Mammary epithelial cell (primary cell): ENCODE measurements around the gene LUC7L.

Experiments
- CTCF ChIP-seq, 2 donors: IDR thresholded peaks in 1 of 2; conservative IDR thresholded peaks in 1 of 2; 2 replicates each; pipeline ENCODE4 v1.5.1; 2011 to 2012; ENCODE audit warnings: inconsistent platforms in 2 of 2, low read length in 2 of 2, mild to moderate bottlenecking in 2 of 2, control low read depth in 1 of 2, low read depth in 1 of 2; ENCODE audit not compliant: insufficient read depth in 1 of 2; ENCODE audit errors: extremely low read depth in 1 of 2
- EZH2 ChIP-seq: IDR thresholded peaks from 2 replicates; pipeline ENCODE4 v1.6.1; 2012; ENCODE audit warnings: low read length, inconsistent platforms, borderline replicate concordance

DNA sequence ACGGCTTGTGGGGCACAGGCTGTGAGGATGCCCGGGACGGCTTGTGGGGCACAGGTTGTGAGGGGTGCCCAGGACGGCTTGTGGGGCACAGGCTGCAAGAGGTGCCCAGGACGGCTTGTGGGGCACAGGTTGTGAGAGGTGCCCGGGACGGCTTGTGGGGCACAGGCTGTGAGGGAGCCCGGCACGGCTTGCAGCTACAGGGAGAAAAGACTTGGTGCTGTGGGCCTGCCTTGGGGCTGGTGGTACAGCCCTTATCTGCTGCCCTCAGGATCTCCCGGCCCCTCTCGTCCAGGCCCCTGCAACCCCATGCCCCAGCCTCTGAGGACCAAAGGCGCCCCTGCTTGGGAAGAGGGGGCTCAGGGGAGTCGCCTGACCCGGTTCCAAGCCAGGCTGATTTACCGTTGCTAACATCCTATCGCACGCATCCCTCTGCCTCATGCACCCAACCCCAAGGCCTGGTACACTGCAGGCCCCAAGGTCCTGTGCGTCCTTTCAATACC lies 68.5 kb downstream of the LUC7L start:
- TF ChIP-seq CTCF (conservative IDR thresholded peaks at IDR 0.05 in 1 of 2, IDR thresholded peaks at IDR 0.05 in 1 of 2; ENCODE audit: extremely low read depth in 1 of 2, insufficient read depth in 1 of 2, low read depth in 1 of 2, low read length in 2 of 2) (no peak), EZH2 (no peak)
